ENCODE results near the gene TMEM233.

DNA sequence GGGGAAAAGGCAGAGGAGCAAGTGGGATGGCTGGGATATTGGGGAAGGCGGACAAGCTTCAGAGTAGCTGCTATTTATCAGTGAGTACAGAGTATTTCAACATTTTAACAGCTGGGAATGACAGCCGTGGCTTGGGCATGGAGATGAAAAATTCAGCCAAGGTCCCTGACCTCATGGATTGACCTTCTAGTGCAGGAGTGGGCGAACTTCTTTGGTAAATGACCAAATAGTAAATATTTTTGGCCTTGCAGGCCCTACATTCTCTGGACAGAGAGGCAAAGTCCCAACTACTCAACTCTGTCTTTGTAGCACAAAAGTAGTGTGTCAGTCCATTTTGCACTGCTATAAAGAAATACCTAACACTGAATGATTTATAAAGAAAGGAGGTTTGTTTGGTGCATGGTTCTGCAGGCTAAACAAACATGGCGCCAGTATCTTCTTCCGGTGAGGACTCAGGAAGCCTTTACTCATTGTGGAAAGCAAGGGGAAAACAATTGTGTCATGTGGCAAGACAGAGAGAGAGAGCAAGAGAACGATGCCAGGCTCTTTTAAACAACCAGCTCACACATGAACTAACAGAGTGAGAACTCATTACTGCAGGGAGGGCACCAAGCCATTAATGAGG is 33.6 kb downstream of the TMEM233 start:
- no peak for TF ChIP-seq CTCF (IDR thresholded peaks at IDR 0.05)
- no peak for TF ChIP-seq POLR2A (IDR thresholded peaks at IDR 0.05)

Data from heart left ventricle (tissue), 13 donors.